H1 (cell line): Measurements from ENCODE around the gene MIPOL1. TPM values are rescaled to one million over a fixed set of nuclear protein-coding genes. Genes with fewer than 3 reads are reported as not detected.

ENCODE experiments used
- CTCF ChIA-PET: fragments of 300-600 bp; sonication (Branson Sonifier 250); formaldehyde crosslinking; loops from one replicate; lab custom pipeline; 2021; ENCODE audit not compliant: partially characterized antibody; lab: Charles Lee
- POLR2A ChIA-PET: fragments of 300-600 bp; sonication (Branson Sonifier 250); formaldehyde crosslinking; loops from one replicate; lab custom pipeline; 2021; ENCODE audit warnings: inconsistent platforms; ENCODE audit not compliant: partially characterized antibody; lab: Charles Lee
- DNase-seq, 2 experiments: peaks; one replicate each; pipeline versions ENCODE4 v3.0.0 to v3.0.0-alpha.2; 2010 to 2022; ENCODE audit warnings: low spot score in 2 of 2, low read depth in 1 of 2, mixed read lengths in 1 of 2
- FAIRE-seq: peaks from 2 replicates; lab custom pipeline; 2011; peaks lifted over from hg19 to GRCh38; lab: Jason Lieb, UNC
- H2AFZ ChIP-seq: 2 replicates; pipeline ENCODE4 v1.8.1; 2012; ENCODE audit warnings: low read length, inconsistent platforms
- H2AK5ac ChIP-seq: 2 replicates; pipeline ENCODE4 v1.6.1; 2013; ENCODE audit warnings: low read depth, low read length
- H2BK120ac ChIP-seq: replicated peaks from 2 replicates; pipeline ENCODE3; 2013; ENCODE audit warnings: low read depth, low read length, inconsistent platforms
- H2BK12ac ChIP-seq: 2 replicates; pipeline ENCODE4 v1.6.1; 2013; ENCODE audit warnings: low read depth, low read length
- H2BK15ac ChIP-seq: 2 replicates; pipeline ENCODE4 v1.6.1; 2013; ENCODE audit warnings: low read length
- H2BK20ac ChIP-seq: 2 replicates; pipeline ENCODE4 v1.6.1; 2013; ENCODE audit warnings: low read length
- H2BK5ac ChIP-seq: 2 replicates; pipeline ENCODE4 v1.6.1; 2013; ENCODE audit warnings: low read depth, low read length
- H3K14ac ChIP-seq: 2 replicates; pipeline ENCODE4 v1.6.1; 2013; ENCODE audit warnings: inconsistent platforms; ENCODE audit not compliant: insufficient read length
- H3K18ac ChIP-seq: 2 replicates; pipeline ENCODE4 v1.6.1; 2013; ENCODE audit warnings: low read length; ENCODE audit errors: extremely low read depth
- H3K23ac ChIP-seq: 2 replicates; pipeline ENCODE4 v1.6.1; 2013; ENCODE audit warnings: inconsistent platforms; ENCODE audit not compliant: insufficient read length
- H3K23me2 ChIP-seq: 2 replicates; pipeline ENCODE4 v1.6.1; 2013; ENCODE audit warnings: low read depth, low read length
- H3K27ac ChIP-seq: 2 replicates; pipeline ENCODE4 v1.6.1; 2011; ENCODE audit warnings: low read depth, low read length, inconsistent platforms
- H3K27me3 ChIP-seq, 4 experiments: replicated peaks in 1 of 4; 1 replicate in 1 of 4; 2 replicates in 3 of 4; pipeline versions ENCODE4 v1.6.1 to v1.8.1; 2011 to 2013; ENCODE audit warnings: low read length in 3 of 4, mild to moderate bottlenecking in 3 of 4, inconsistent platforms in 2 of 4, mixed read lengths in 2 of 4, moderate library complexity in 1 of 4; ENCODE audit not compliant: control insufficient read depth in 3 of 4, insufficient read depth in 3 of 4; ENCODE audit errors: extremely low read depth in 1 of 4
- H3K36me3 ChIP-seq, 4 experiments: 2 replicates each; pipeline versions ENCODE4 v1.6.1 to v1.8.1; 2011 to 2013; ENCODE audit warnings: mild to moderate bottlenecking in 4 of 4, low read length in 3 of 4, moderate library complexity in 2 of 4, control low read depth in 1 of 4, inconsistent platforms in 1 of 4; ENCODE audit not compliant: insufficient read depth in 4 of 4, control insufficient read depth in 2 of 4
- H3K4ac ChIP-seq: replicated peaks from 2 replicates; pipeline ENCODE3; 2013; ENCODE audit warnings: low read length, low read depth, mixed read lengths, inconsistent platforms; ENCODE audit not compliant: insufficient read length
- H3K4me1 ChIP-seq, 4 experiments: replicated peaks in 1 of 4; 1 replicate in 1 of 4; 2 replicates in 3 of 4; pipeline versions ENCODE4 v1.6.1 to v1.8.1; 2011 to 2013; ENCODE audit warnings: low read length in 3 of 4, inconsistent platforms in 2 of 4, mixed read lengths in 1 of 4; ENCODE audit not compliant: insufficient read depth in 4 of 4, control insufficient read depth in 3 of 4
- H3K4me2 ChIP-seq, 2 experiments: 2 replicates each; pipeline versions ENCODE4 v1.6.1 to v1.8.1; 2011 to 2013; ENCODE audit warnings: low read depth in 2 of 2, low read length in 2 of 2, control low read depth in 1 of 2, inconsistent platforms in 1 of 2, mild to moderate bottlenecking in 1 of 2; ENCODE audit not compliant: insufficient read depth in 1 of 2
- H3K4me3 ChIP-seq, 4 experiments: fragments of 200-600, 300-600 bp in 1 of 4; sonication (generic), shearing (Covaris generic), sonication (Bioruptor Twin) in 1 of 4; 2 replicates each; pipeline versions ENCODE4 v1.5.1 to v1.8.1; 2011 to 2016; ENCODE audit warnings: low read length in 4 of 4, low read depth in 3 of 4, control low read depth in 2 of 4, inconsistent platforms in 2 of 4, mild to moderate bottlenecking in 2 of 4, mixed read lengths in 1 of 4, moderate library complexity in 1 of 4; ENCODE audit not compliant: insufficient read depth in 2 of 4; ENCODE audit errors: extremely low read depth in 1 of 4
- H3K56ac ChIP-seq: replicated peaks from 2 replicates; pipeline ENCODE3; 2013; ENCODE audit warnings: low read depth, mild to moderate bottlenecking, mixed read lengths, low read length, inconsistent platforms; ENCODE audit not compliant: insufficient read length
- H3K79me1 ChIP-seq: 2 replicates; pipeline ENCODE4 v1.6.1; 2013; ENCODE audit warnings: low read depth, low read length, control low read depth
- H3K79me2 ChIP-seq, 2 experiments: 2 replicates each; pipeline versions ENCODE4 v1.6.1 to v1.8.1; 2012 to 2013; ENCODE audit warnings: low read length in 2 of 2, mild to moderate bottlenecking in 2 of 2, inconsistent platforms in 1 of 2; ENCODE audit not compliant: insufficient read depth in 2 of 2, control insufficient read depth in 1 of 2
- H3K9ac ChIP-seq, 4 experiments: replicated peaks in 1 of 4; 1 replicate in 1 of 4; 2 replicates in 3 of 4; pipeline versions ENCODE4 v1.6.1 to v1.8.1; 2011 to 2013; ENCODE audit warnings: low read depth in 3 of 4, low read length in 3 of 4, control low read depth in 2 of 4, mild to moderate bottlenecking in 2 of 4, moderate library complexity in 2 of 4, inconsistent platforms in 1 of 4; ENCODE audit errors: extremely low read depth in 1 of 4
- H3K9me3 ChIP-seq, 2 experiments: 2 replicates each; pipeline versions ENCODE4 v1.6.1 to v1.8.1; 2012 to 2013; ENCODE audit warnings: mild to moderate bottlenecking in 2 of 2, moderate library complexity in 2 of 2, control low read depth in 1 of 2, inconsistent platforms in 1 of 2, low read depth in 1 of 2, low read length in 1 of 2, mixed read lengths in 1 of 2; ENCODE audit not compliant: insufficient read depth in 2 of 2
- H4K20me1 ChIP-seq, 2 experiments: replicated peaks in 1 of 2; 2 replicates each; pipeline versions ENCODE3 to v1.8.1; 2011 to 2013; ENCODE audit warnings: inconsistent platforms in 2 of 2, low read length in 2 of 2, mild to moderate bottlenecking in 1 of 2; ENCODE audit not compliant: insufficient read depth in 2 of 2, control insufficient read depth in 1 of 2
- H4K5ac ChIP-seq: 2 replicates; pipeline ENCODE4 v1.6.1; 2013; ENCODE audit warnings: low read length, low read depth, mixed read lengths, inconsistent platforms; ENCODE audit not compliant: insufficient read length
- H4K8ac ChIP-seq: 2 replicates; pipeline ENCODE4 v1.8.0; 2013; ENCODE audit warnings: mild to moderate bottlenecking, moderate library complexity, low read length, inconsistent platforms; ENCODE audit not compliant: insufficient read depth; ENCODE audit errors: extremely low read depth
- H4K91ac ChIP-seq: replicated peaks from 2 replicates; pipeline ENCODE3; 2013; ENCODE audit warnings: low read length, mixed read lengths, inconsistent platforms; ENCODE audit not compliant: insufficient read length
- BCL11A ChIP-seq, 2 experiments: IDR thresholded peaks; one replicate each; pipeline ENCODE4 v1.6.1; 2011; ENCODE audit warnings: low read depth in 2 of 2, low read length in 2 of 2, mild to moderate bottlenecking in 2 of 2
- CHD1 ChIP-seq: IDR thresholded peaks from 2 replicates; pipeline ENCODE4 v1.6.1; 2012; ENCODE audit warnings: low read depth, low read length, improper control_type of control experiment
- EZH2 ChIP-seq: fragments of 200-600 bp; sonication (generic); IDR thresholded peaks from 2 replicates; pipeline ENCODE4 v1.7.1; 2012; ENCODE audit warnings: low read depth, mild to moderate bottlenecking, moderate library complexity, low read length, inconsistent platforms; ENCODE audit not compliant: severe bottlenecking
- FOSL1 ChIP-seq: IDR thresholded peaks from 2 replicates; pipeline ENCODE4 v1.6.1; 2011; ENCODE audit warnings: mild to moderate bottlenecking, low read depth, low read length, moderate library complexity; ENCODE audit not compliant: insufficient read depth
- HDAC6 ChIP-seq: IDR thresholded peaks from one replicate; pipeline ENCODE4 v1.7.1; 2012; ENCODE audit warnings: low read depth, mild to moderate bottlenecking, inconsistent platforms, low read length, moderate library complexity
- RNF2 ChIP-seq: fragments of 200-900, 300-1000 bp; sonication (generic); IDR thresholded peaks from 2 replicates; pipeline ENCODE4 v1.7.1; 2016; ENCODE audit warnings: borderline replicate concordance, low read depth, mild to moderate bottlenecking, antibody characterized with exemption, low read length; ENCODE audit not compliant: poor library complexity, severe bottlenecking; ENCODE audit errors: missing control alignments
- SUZ12 ChIP-seq: fragments of 200-600 bp; sonication (generic); IDR thresholded peaks from 2 replicates; pipeline ENCODE4 v1.6.1; 2012; ENCODE audit warnings: mild to moderate bottlenecking, inconsistent platforms, low read length, moderate library complexity, mixed read lengths
- TEAD4 ChIP-seq: IDR thresholded peaks from 2 replicates; pipeline ENCODE4 v1.6.1; 2012; ENCODE audit warnings: low read depth, low read length, inconsistent platforms, mixed read lengths
- ZNF274 ChIP-seq: IDR thresholded peaks from 2 replicates; pipeline ENCODE4 v1.7.0; 2012; ENCODE audit warnings: low read length, borderline replicate concordance; ENCODE audit errors: extremely low read depth
- WGBS, 2 experiments: shearing (Covaris generic) in 1 of 2; methylation state at CpG; one replicate each; pipeline versions ENCODE4 v1.1.6 to v1.1.7; 2013 to 2015; ENCODE audit warnings: low lambda C conversion rate in 2 of 2, mixed read lengths in 2 of 2, inconsistent platforms in 1 of 2, low coverage in 1 of 2, missing lambda C conversion rate in 1 of 2; ENCODE audit not compliant: insufficient replicate concordance in 2 of 2, insufficient coverage in 1 of 2, insufficient read length in 1 of 2; ENCODE audit errors: extremely low coverage in 1 of 2, missing lambda C conversion rate in 1 of 2; 5-methylcytosine and 5-hydroxymethylcytosine counted together
- polyA plus RNA-seq, 7 experiments: library from polyadenylated mRNA; depleted of rRNA in 3 of 7; stranded (reverse) in 5 of 7; unstranded in 2 of 7; fragments of >200 nt in 5 of 7; fragments of 200-250 nt in 2 of 7; gene quantifications; 1 replicate in 5 of 7; 2 replicates in 1 of 7; 4 replicates in 1 of 7; pipeline versions ENCODE4 v1.2.1 to v1.2.3, GENCODE V29; 2011 to 2013; ENCODE audit warnings: missing spikeins in 2 of 7, mixed read lengths in 2 of 7
- total RNA-seq: library from RNA; stranded (reverse); fragmentation: NEBNext Ultra II Directional; extraction: Animal tissue kit (Norgen Biotek cat#: 25700); gene quantifications from 2 replicates; pipeline ENCODE4 v1.2.1, GENCODE V29; 2021
- TF ChIP-seq, protein P1 (sequence below): IDR thresholded peaks from 2 replicates; pipeline ENCODE4 v1.6.1; 2012; ENCODE audit warnings: low read length, inconsistent platforms

MIPOL1 gene
- total and polyA plus RNA-seq, 2 of the 8 experiments (the other 6 are each of a cell fraction or from before 2014, with no cell fraction given) = 2.8 to 23.9 TPM

DNA sequence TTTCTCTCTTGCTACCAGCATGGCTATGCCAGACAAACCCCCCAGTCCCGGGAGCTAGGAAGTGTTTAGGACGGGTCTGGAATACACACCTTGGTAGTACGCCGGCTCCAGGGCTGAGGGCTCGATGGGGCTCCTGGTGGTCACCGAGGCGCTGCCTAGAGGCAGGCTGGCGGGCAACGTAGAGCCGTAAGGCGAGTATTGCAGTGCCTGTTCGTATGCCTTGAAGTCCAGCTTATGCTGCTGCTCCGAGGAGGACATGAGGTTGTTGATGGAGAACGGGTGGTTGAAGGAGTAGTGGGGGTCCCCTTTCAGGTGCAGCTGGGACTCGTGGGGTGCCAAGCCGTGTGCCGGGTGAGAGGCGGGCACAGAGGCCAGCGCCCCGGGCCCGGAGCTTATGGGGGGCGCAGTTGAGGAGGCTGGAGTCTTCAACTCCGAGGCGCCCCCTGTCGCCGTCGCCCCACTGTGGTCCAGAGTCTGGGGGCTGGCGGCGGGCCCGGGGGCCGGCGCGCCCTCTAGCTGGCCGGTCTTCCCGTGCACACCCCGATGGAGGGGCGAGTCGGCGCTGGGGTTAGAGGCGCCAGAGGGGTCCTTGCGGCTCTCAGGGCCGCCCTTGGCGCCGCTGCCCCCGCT, 393.7 kb downstream of the MIPOL1 start:
- no peak overlapping the region for H3K4ac ChIP-seq
- ChIA-PET POLR2A (interaction anchor here (1.0 kb wide), 1 partner anchor 9 kb away, joined by 5 read pairs; no protein-coding TSS in a partner anchor), CTCF (interaction anchor here (0.6 to 1.9 kb wide), 27 partner anchors 10 to 1066 kb away, joined by 3 to 14 read pairs (median 4); no protein-coding TSS in a partner anchor)
- H4K5ac ChIP-seq = no peak overlapping the region
- no peaks in the 10 kb centered on the region for H3K79me2 ChIP-seq
- H4K8ac ChIP-seq = no peak overlapping the region; the same call in 1 of the 2 replicates
- no peak overlapping the region for H2BK12ac ChIP-seq
- H3K23me2 ChIP-seq = peaks cover 7% of the 10 kb centered on the region; the same call in 1 of the 2 replicates
- no peak overlapping the region for H3K56ac ChIP-seq
- no peak overlapping the region for H4K91ac ChIP-seq
- H3K27ac ChIP-seq = no peak overlapping the region
- WGBS, 2 experiments = 4% methylated on average over 44 of the region's 45 CpGs; no CpG with 5 or more reads in 1 of the 2 experiments
- H3K36me3 ChIP-seq = no peaks in the 10 kb centered on the region
- no peak overlapping the region for H3K9ac ChIP-seq
- FAIRE-seq (no peak), DNase-seq (peak in 1 of 2 experiments; percentile 89)
- H3K4me3 ChIP-seq = peak overlapping the region; percentile 12 to 50 (median 16); a peak in 6 of 8 replicates
- no peak overlapping the region for H2BK120ac ChIP-seq
- peak overlapping the region; percentile 72 to 76 for H3K4me2 ChIP-seq
- peaks cover 0 to 26% (median 6%) of the 10 kb centered on the region in 4 experiments; a peak in 6 of 7 replicates for H3K4me1 ChIP-seq
- no peak overlapping the region for H2AK5ac ChIP-seq
- no peak overlapping the region for H3K14ac ChIP-seq
- H2BK20ac ChIP-seq = no peak overlapping the region
- H2BK5ac ChIP-seq = no peak overlapping the region
- H4K20me1 ChIP-seq = peaks cover 10 to 16% of the 10 kb centered on the region in 2 experiments
- no peak overlapping the region for H2AFZ ChIP-seq
- H3K23ac ChIP-seq = no peak overlapping the region
- no peaks in the 10 kb centered on the region for H3K9me3 ChIP-seq
- no peak overlapping the region for H3K18ac ChIP-seq
- H3K27me3 ChIP-seq = peaks cover 61 to 99% (median 80%) of the 10 kb centered on the region in 4 experiments
- H3K79me1 ChIP-seq = no peaks in the 10 kb centered on the region
- no peak overlapping the region for H2BK15ac ChIP-seq
- no peak for TF ChIP-seq SUZ12
- no peak for TF ChIP-seq FOSL1
- TF ChIP-seq HDAC6 = no peak
- no peak for TF ChIP-seq EZH2
- TF ChIP-seq ZNF274 = no peak
- no peak for TF ChIP-seq CHD1
- TF ChIP-seq, protein P1, sequence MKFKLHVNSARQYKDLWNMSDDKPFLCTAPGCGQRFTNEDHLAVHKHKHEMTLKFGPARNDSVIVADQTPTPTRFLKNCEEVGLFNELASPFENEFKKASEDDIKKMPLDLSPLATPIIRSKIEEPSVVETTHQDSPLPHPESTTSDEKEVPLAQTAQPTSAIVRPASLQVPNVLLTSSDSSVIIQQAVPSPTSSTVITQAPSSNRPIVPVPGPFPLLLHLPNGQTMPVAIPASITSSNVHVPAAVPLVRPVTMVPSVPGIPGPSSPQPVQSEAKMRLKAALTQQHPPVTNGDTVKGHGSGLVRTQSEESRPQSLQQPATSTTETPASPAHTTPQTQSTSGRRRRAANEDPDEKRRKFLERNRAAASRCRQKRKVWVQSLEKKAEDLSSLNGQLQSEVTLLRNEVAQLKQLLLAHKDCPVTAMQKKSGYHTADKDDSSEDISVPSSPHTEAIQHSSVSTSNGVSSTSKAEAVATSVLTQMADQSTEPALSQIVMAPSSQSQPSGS = no peak
- TF ChIP-seq TEAD4 = no peak
- peak; percentile 62 for TF ChIP-seq RNF2
- TF ChIP-seq BCL11A (IDR thresholded peaks at IDR 0.05; ENCODE audit: low read depth in 2 of 2, low read length in 2 of 2) = no peak
